ENCODE data around the gene SLC25A12.

SLC25A12 gene

GRCh38 chr2:171893824-171894611, at the start of gene SLC25A12:
Gene SLC25A12, minus strand, starts transcription at chr2:171894244. Its CDS starts 30 bp downstream, at chr2:171894214.
- peak within 1 kb of the TSS; percentile 72 for H3K27ac ChIP-seq

GRCh38 chr2:171941316-171941699, 47.3 kb upstream of the SLC25A12 start:
- no peaks in the 10 kb centered on the region for H3K27me3 ChIP-seq
- H3K9me3 ChIP-seq: peaks cover 18% of the 10 kb centered on the region
- no peak overlapping the region for H3K4me3 ChIP-seq

More at GRCh38 chr2:171893824-171894611, at the start of gene SLC25A12:
- peaks cover 15% of the 10 kb centered on the region for H3K4me1 ChIP-seq
- H3K4me2 ChIP-seq: peak within 1 kb of the TSS; percentile 83
- peak within 1 kb of the TSS; percentile 79 for H3K4me3 ChIP-seq
- H3K27me3 ChIP-seq: no peaks in the 10 kb centered on the region
- no peaks in the 10 kb centered on the region for H4K20me1 ChIP-seq
- peak within 1 kb of the TSS; percentile 79 for H3K9ac ChIP-seq
- peaks cover 7% of the 10 kb centered on the region for H3K9me3 ChIP-seq
- H3K36me3 ChIP-seq: peaks cover 5% of the 10 kb centered on the region
- TF ChIP-seq Cebpa-rat (IDR thresholded peaks at IDR 0.05): no peak

GRCh38 chr2:171939743-171940071, 45.7 kb upstream of the SLC25A12 start:
- Histone ChIP-seq H3K36me3 (peaks cover 52% of the 10 kb centered on the region), H3K9ac (no peak overlapping the region), H3K4me3 (no peak overlapping the region), H3K4me2 (no peak overlapping the region), H4K20me1 (peaks cover 88% of the 10 kb centered on the region), H3K4me1 (no peaks in the 10 kb centered on the region), H3K27ac (no peak overlapping the region), H3K9me3 (peaks cover 18% of the 10 kb centered on the region), H3K27me3 (no peaks in the 10 kb centered on the region)
- no peak for TF ChIP-seq Cebpa-rat (IDR thresholded peaks at IDR 0.05)

More at GRCh38 chr2:171941316-171941699, 47.3 kb upstream of the SLC25A12 start:
- Histone ChIP-seq H3K9ac (no peak overlapping the region), H3K36me3 (peaks cover 47% of the 10 kb centered on the region), H3K27ac (no peak overlapping the region), H3K4me1 (no peaks in the 10 kb centered on the region), H3K4me2 (no peak overlapping the region), H4K20me1 (peaks cover 92% of the 10 kb centered on the region)
- no peak for TF ChIP-seq Cebpa-rat (IDR thresholded peaks at IDR 0.05)

- Histone ChIP-seq H3K4me2 (no peak overlapping the region), H3K36me3 (peaks cover 57% of the 10 kb centered on the region), H3K9ac (no peak overlapping the region), H3K27ac (no peak overlapping the region), H3K9me3 (peaks cover 18% of the 10 kb centered on the region), H3K27me3 (no peaks in the 10 kb centered on the region), H3K4me1 (no peaks in the 10 kb centered on the region), H4K20me1 (peaks cover 83% of the 10 kb centered on the region), H3K4me3 (no peak overlapping the region)
- TF ChIP-seq Cebpa-rat (IDR thresholded peaks at IDR 0.05): no peak
Observed at GRCh38 chr2:171939058-171939742, 45.2 kb upstream of the SLC25A12 start.

- H4K20me1 ChIP-seq: peaks cover 57% of the 10 kb centered on the region
- H3K36me3 ChIP-seq: peaks cover 94% of the 10 kb centered on the region
- no peak overlapping the region for H3K9ac ChIP-seq
- no peak overlapping the region for H3K4me3 ChIP-seq
- TF ChIP-seq Cebpa-rat (IDR thresholded peaks at IDR 0.05): no peak
- H3K27ac ChIP-seq: no peak overlapping the region
- H3K4me1 ChIP-seq: no peaks in the 10 kb centered on the region
- no peak overlapping the region for H3K4me2 ChIP-seq
- peaks cover 27% of the 10 kb centered on the region for H3K9me3 ChIP-seq
- H3K27me3 ChIP-seq: no peaks in the 10 kb centered on the region
Observed at GRCh38 chr2:171930385-171930784, 36.3 kb upstream of the SLC25A12 start.

GRCh38 chr2:171924170-171924942, 30.3 kb upstream of the SLC25A12 start:
- Histone ChIP-seq H3K9me3 (peaks cover 8% of the 10 kb centered on the region; the same call in 1 of the 2 replicates), H3K4me3 (peak overlapping the region; percentile 89; the same call in 1 of the 2 replicates), H3K27ac (no peak overlapping the region), H3K36me3 (peaks cover 39% of the 10 kb centered on the region), H3K4me2 (peak overlapping the region; percentile 94), H3K4me1 (peaks cover 27% of the 10 kb centered on the region), H3K27me3 (no peaks in the 10 kb centered on the region), H3K9ac (peak overlapping the region; percentile 90), H4K20me1 (peaks cover 38% of the 10 kb centered on the region)
- no peak for TF ChIP-seq Cebpa-rat (IDR thresholded peaks at IDR 0.05)

GRCh38 chr2:171923206-171923605, 29.2 kb upstream of the SLC25A12 start:
- Histone ChIP-seq H3K4me1 (peaks cover 27% of the 10 kb centered on the region), H3K9me3 (0 out of 2 replicates have a peak, but pooled peaks cover 3% of the 10 kb centered on the region), H3K27me3 (no peaks in the 10 kb centered on the region), H4K20me1 (peaks cover 26% of the 10 kb centered on the region), H3K27ac (peak overlapping the region; percentile 84), H3K4me2 (peak overlapping the region; percentile 94), H3K36me3 (peaks cover 27% of the 10 kb centered on the region), H3K9ac (peak overlapping the region; percentile 90), H3K4me3 (peak overlapping the region; percentile 89)
- TF ChIP-seq Cebpa-rat (IDR thresholded peaks at IDR 0.05): no peak

GRCh38 chr2:171922230-171923022, 28.4 kb upstream of the SLC25A12 start, which contains the start of gene HAT1:
Gene HAT1, plus strand, starts transcription at chr2:171922461. Its CDS starts 40 bp downstream, at chr2:171922501.
- H3K4me1 ChIP-seq: peaks cover 27% of the 10 kb centered on the region
- no peaks in the 10 kb centered on the region for H3K9me3 ChIP-seq
- peak within 1 kb of the TSS; percentile 94 for H3K4me2 ChIP-seq
- H3K36me3 ChIP-seq: peaks cover 19% of the 10 kb centered on the region
- H3K4me3 ChIP-seq: peak within 1 kb of the TSS; percentile 89
- no peak for TF ChIP-seq Cebpa-rat (IDR thresholded peaks at IDR 0.05)
- peak within 1 kb of the TSS; percentile 90 for H3K9ac ChIP-seq
- H3K27me3 ChIP-seq: no peaks in the 10 kb centered on the region
- peaks cover 21% of the 10 kb centered on the region for H4K20me1 ChIP-seq
- peak within 1 kb of the TSS; percentile 84 for H3K27ac ChIP-seq

- peak overlapping the region; percentile 44; the same call in 1 of the 2 replicates for H3K27ac ChIP-seq
- no peaks in the 10 kb centered on the region for H3K9me3 ChIP-seq
- peaks cover 27% of the 10 kb centered on the region for H3K4me1 ChIP-seq
- no peaks in the 10 kb centered on the region for H3K27me3 ChIP-seq
- H3K9ac ChIP-seq: peak overlapping the region; percentile 90; the same call in 1 of the 2 replicates
- H3K36me3 ChIP-seq: peaks cover 14% of the 10 kb centered on the region
- no peak for TF ChIP-seq Cebpa-rat (IDR thresholded peaks at IDR 0.05)
- peak overlapping the region; percentile 71 for H3K4me2 ChIP-seq
- peaks cover 21% of the 10 kb centered on the region for H4K20me1 ChIP-seq
- H3K4me3 ChIP-seq: peak overlapping the region; percentile 89
Observed at GRCh38 chr2:171921970-171922229, 27.9 kb upstream of the SLC25A12 start.
